ENCODE results near the gene TAF12. TPM values are rescaled to one million over a fixed set of nuclear protein-coding genes. Genes with fewer than 3 reads are reported as not detected.
"Not testable (repeated sequence)": the region's sequence is repeated elsewhere in the genome, so short reads cannot be mapped to it uniquely, and the experiment has no call there.

The TAF12 gene
- total RNA-seq, 1 donor from 2014 or later = 14.2 TPM

GRCh38 chr1:28656335-28656734, 13.5 kb upstream of the TAF12 start:
- Histone ChIP-seq H3K4me1 (no peaks in the 10 kb centered on the region), H3K36me3 (no peaks in the 10 kb centered on the region), H3K27ac (no peak overlapping the region), H3K4me3 (no peak overlapping the region), H3K27me3 (no peaks in the 10 kb centered on the region), H3K9me3 (no peaks in the 10 kb centered on the region)
- DNase-seq (ENCODE audit: extremely low spot score in 2 of 2) = no peak
- TF ChIP-seq, protein P1, sequence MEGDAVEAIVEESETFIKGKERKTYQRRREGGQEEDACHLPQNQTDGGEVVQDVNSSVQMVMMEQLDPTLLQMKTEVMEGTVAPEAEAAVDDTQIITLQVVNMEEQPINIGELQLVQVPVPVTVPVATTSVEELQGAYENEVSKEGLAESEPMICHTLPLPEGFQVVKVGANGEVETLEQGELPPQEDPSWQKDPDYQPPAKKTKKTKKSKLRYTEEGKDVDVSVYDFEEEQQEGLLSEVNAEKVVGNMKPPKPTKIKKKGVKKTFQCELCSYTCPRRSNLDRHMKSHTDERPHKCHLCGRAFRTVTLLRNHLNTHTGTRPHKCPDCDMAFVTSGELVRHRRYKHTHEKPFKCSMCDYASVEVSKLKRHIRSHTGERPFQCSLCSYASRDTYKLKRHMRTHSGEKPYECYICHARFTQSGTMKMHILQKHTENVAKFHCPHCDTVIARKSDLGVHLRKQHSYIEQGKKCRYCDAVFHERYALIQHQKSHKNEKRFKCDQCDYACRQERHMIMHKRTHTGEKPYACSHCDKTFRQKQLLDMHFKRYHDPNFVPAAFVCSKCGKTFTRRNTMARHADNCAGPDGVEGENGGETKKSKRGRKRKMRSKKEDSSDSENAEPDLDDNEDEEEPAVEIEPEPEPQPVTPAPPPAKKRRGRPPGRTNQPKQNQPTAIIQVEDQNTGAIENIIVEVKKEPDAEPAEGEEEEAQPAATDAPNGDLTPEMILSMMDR (IDR thresholded peaks at IDR 0.05) = no peak
- no peak for TF ChIP-seq POLR2AphosphoS5 (IDR thresholded peaks at IDR 0.05; ENCODE audit: insufficient read depth in 1 of 2, low read depth in 1 of 2)
- no peak for TF ChIP-seq POLR2A (IDR thresholded peaks at IDR 0.05)
- intact Hi-C loops (cut with DNase I) = no loop called here

GRCh38 chr1:28655448-28656311, 12.8 kb upstream of the TAF12 start:
- H3K27me3 ChIP-seq; intact Hi-C loops (cut with DNase I); H3K36me3 ChIP-seq; H3K4me3 ChIP-seq; DNase-seq (ENCODE audit: extremely low spot score in 2 of 2); H3K27ac ChIP-seq; H3K4me1 ChIP-seq; H3K9me3 ChIP-seq: not testable (repeated sequence)

DNA sequence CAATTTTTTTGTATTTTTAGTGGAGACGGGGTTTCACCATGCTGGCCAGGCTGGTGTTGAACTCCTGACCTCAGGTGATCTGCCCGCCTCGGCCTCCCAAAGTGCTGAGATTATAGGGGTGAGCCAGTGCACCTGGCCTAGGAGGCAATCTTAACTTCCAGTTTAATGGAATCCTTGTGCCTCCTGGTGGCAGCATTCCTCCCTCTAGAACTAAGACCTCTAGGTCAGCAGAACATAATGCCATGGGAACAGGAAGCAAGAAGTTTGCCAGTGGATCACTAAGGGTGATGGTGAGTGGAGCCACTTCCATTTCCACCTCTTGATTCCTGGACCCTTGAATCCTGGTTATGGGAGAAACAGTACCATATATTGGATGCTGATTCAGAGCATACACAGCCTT, 11.0 kb upstream of the TAF12 start:
- DNase-seq (ENCODE audit: extremely low spot score in 2 of 2); H3K27me3 ChIP-seq; H3K9me3 ChIP-seq; H3K4me3 ChIP-seq; H3K27ac ChIP-seq; H3K36me3 ChIP-seq; intact Hi-C loops (cut with DNase I); H3K4me1 ChIP-seq: not testable (repeated sequence)

GRCh38 chr1:28653063-28653462, 10.2 kb upstream of the TAF12 start:
- H3K9me3 ChIP-seq; H3K27ac ChIP-seq; H3K4me3 ChIP-seq; H3K27me3 ChIP-seq; H3K36me3 ChIP-seq; intact Hi-C loops (cut with DNase I); H3K4me1 ChIP-seq; DNase-seq (ENCODE audit: extremely low spot score in 2 of 2): not testable (repeated sequence)

DNA sequence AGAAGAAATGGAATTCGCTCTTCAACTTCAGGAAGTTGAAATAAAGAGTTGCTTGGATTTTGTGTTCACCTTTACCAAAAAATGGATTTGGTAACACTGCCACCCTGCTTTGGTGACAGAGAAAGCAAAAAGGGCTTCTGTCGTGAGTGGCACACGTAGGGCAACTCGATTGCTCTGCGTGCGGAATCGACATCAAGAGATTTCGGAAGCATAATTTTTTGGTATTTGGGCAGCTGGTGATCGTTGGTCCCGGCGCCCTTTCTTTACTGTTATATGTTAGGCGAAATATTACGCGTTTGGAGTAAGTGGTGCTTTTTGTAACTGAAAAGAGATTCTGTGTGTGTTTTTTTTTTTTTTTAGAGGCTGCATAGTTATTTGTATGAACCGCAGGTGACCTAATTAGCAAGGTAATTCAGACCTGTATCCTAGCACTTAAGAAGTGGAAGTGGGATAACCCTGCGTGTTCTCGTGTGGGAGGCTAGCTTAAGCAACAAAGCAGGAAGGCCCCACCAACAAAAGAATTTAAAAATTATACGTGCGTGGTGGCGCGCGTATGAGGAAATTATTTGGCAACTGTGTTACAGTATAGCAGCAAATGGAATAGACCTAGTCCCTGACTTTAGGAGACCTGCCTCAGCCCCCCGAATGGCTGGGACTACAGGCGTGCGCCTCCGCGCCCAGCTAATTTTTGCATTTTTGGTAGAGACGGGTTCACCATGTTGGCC, 5.8 kb upstream of the TAF12 start, which contains the start of gene RNU11:
TSS of gene RNU11 (plus strand) at position 127 of the 725 bp plus-strand sequence.
- no peaks in the 10 kb centered on the region for H3K9me3 ChIP-seq
- intact Hi-C loops (cut with DNase I) = loop anchor here (10.0 kb wide), 2 partner anchors 86 to 226 kb away; partner anchors contain the start of gene YTHDF2
- TF ChIP-seq POLR2AphosphoS5 (IDR thresholded peaks at IDR 0.05; ENCODE audit: insufficient read depth in 1 of 2, low read depth in 1 of 2) = peak; percentile 78 to 96
- TF ChIP-seq, protein P1 (IDR thresholded peaks at IDR 0.05) = no peak
- TF ChIP-seq POLR2A (IDR thresholded peaks at IDR 0.05) = peak in 1 of 2 donors; percentile 99
- no peaks in the 10 kb centered on the region for H3K36me3 ChIP-seq
- peak within 1 kb of the TSS; percentile 88 for H3K27ac ChIP-seq
- peaks cover 29% of the 10 kb centered on the region for H3K4me1 ChIP-seq
- H3K4me3 ChIP-seq = peak within 1 kb of the TSS; percentile 39 to 42
- no peaks in the 10 kb centered on the region for H3K27me3 ChIP-seq
- peak in 1 of 2 donors; percentile 94 for DNase-seq (ENCODE audit: extremely low spot score in 2 of 2)

DNA sequence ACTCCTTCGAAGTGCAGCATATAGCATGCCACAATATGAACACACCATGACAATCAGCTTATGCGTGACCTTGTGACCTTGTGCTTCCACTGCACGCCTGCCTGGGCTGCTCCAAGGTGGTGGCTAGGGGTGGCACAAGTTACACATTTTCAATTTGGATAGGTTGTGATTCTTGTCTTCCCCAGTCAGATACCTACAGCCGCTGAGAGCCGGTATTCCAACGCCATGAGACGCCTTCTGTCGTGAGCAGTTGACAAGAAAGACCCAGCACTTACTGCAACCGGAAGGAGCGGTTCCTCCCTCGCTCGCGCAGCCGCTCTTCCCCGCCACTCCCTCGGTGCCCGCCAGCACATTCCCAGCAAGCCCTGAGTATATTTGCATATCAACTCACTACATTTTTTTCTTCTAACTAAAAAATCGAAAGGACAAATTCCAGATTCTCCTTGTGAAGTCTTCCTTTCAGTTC, 5.2 kb upstream of the TAF12 start:
- H3K27ac ChIP-seq = peak overlapping the region; percentile 88
- peak in 1 of 2 donors; percentile 94 for DNase-seq (ENCODE audit: extremely low spot score in 2 of 2)
- intact Hi-C loops (cut with DNase I) = loop anchor here (10.0 kb wide), 2 partner anchors 87 to 227 kb away; partner anchors contain the start of gene YTHDF2
- no peaks in the 10 kb centered on the region for H3K36me3 ChIP-seq
- H3K4me1 ChIP-seq = peaks cover 32% of the 10 kb centered on the region
- TF ChIP-seq POLR2A (IDR thresholded peaks at IDR 0.05) (no peak), POLR2AphosphoS5 (IDR thresholded peaks at IDR 0.05; ENCODE audit: insufficient read depth in 1 of 2, low read depth in 1 of 2) (peak; percentile 92 to 98)
- TF ChIP-seq, protein P1 (IDR thresholded peaks at IDR 0.05) = no peak
- no peaks in the 10 kb centered on the region for H3K27me3 ChIP-seq
- H3K4me3 ChIP-seq = peak overlapping the region; percentile 39 to 42
- no peaks in the 10 kb centered on the region for H3K9me3 ChIP-seq
